ENCODE measurements around the gene ACTR2.
A peak's percentile ranks its signal among the peaks of the same experiment; 100 is the strongest.

ACTR2 gene

DNA sequence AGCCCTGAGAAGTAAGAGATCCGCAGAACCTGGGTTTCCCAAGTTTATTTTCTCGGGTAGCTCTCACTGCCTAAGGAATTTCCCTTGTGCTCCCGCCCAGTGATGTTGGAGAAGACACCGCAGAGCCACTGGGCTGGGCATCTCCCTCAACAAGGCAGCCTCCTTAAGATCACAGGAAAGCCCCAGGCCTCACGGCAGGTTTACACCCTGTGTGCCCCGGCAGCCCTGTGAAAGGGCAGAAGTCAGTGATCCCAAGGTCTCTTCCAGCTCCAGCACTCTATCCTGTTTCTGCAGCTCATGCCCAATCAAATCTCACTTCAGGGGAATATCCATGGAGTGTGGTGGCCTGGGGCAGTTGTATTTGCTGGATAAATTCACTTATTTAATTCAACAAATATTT, 66.5 kb downstream of the ACTR2 start:
- DNase-seq (ENCODE audit: low spot score) = no peak
- TF ChIP-seq, protein P1, sequence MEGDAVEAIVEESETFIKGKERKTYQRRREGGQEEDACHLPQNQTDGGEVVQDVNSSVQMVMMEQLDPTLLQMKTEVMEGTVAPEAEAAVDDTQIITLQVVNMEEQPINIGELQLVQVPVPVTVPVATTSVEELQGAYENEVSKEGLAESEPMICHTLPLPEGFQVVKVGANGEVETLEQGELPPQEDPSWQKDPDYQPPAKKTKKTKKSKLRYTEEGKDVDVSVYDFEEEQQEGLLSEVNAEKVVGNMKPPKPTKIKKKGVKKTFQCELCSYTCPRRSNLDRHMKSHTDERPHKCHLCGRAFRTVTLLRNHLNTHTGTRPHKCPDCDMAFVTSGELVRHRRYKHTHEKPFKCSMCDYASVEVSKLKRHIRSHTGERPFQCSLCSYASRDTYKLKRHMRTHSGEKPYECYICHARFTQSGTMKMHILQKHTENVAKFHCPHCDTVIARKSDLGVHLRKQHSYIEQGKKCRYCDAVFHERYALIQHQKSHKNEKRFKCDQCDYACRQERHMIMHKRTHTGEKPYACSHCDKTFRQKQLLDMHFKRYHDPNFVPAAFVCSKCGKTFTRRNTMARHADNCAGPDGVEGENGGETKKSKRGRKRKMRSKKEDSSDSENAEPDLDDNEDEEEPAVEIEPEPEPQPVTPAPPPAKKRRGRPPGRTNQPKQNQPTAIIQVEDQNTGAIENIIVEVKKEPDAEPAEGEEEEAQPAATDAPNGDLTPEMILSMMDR (IDR thresholded peaks at IDR 0.05; ENCODE audit: extremely low read depth, missing control alignments) = no peak

DNA sequence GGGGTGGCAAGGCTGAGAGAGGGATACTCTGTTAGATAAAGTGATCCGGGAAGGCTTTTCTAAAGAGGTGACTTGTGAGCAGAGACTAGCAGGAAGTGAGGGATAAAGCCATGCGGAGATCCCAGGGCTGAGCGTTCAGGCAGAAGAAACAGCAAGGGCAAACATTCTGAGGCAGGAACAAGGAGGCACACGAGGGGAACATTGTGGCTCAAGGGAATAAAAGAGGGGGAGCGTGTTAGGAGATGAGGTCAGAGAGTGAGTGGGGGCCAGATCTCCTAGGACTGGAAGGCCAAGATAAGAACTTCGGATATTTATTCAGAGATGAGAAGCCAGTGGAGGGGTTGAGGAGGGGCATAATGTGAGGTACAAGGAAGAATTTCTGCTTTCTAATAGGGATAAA, 67.1 kb downstream of the ACTR2 start:
- no peak for DNase-seq (ENCODE audit: low spot score)
- TF ChIP-seq, protein P1 (IDR thresholded peaks at IDR 0.05; ENCODE audit: extremely low read depth, missing control alignments) = no peak

- DNase-seq (ENCODE audit: low spot score) = no peak
- TF ChIP-seq, protein P1 (IDR thresholded peaks at IDR 0.05; ENCODE audit: extremely low read depth, missing control alignments) = no peak
Measured at GRCh38 chr2:65296971-65297370, 69.3 kb downstream of the ACTR2 start.

GRCh38 chr2:65297544-65297943, 69.9 kb downstream of the ACTR2 start:
- TF ChIP-seq, protein P1 (IDR thresholded peaks at IDR 0.05; ENCODE audit: extremely low read depth, missing control alignments) = no peak
- DNase-seq (ENCODE audit: low spot score) = no peak

GRCh38 chr2:65298089-65298488, 70.5 kb downstream of the ACTR2 start:
- DNase-seq (ENCODE audit: low spot score) = no peak
- TF ChIP-seq, protein P1 (IDR thresholded peaks at IDR 0.05; ENCODE audit: extremely low read depth, missing control alignments) = no peak

- TF ChIP-seq, protein P1 (IDR thresholded peaks at IDR 0.05; ENCODE audit: extremely low read depth, missing control alignments) = no peak
Measured at GRCh38 chr2:65299246-65299645, 71.6 kb downstream of the ACTR2 start.

GRCh38 chr2:65300134-65300760, 72.6 kb downstream of the ACTR2 start:
- DNase-seq (ENCODE audit: low spot score) = no peak
- TF ChIP-seq, protein P1 (IDR thresholded peaks at IDR 0.05; ENCODE audit: extremely low read depth, missing control alignments) = no peak

More at GRCh38 chr2:65299246-65299645, 71.6 kb downstream of the ACTR2 start:
- peak; percentile 44 for DNase-seq (ENCODE audit: low spot score)

All from GM20000 (cell line).